ENCODE data around the gene CHST7. TPM values are rescaled to one million over a fixed set of nuclear protein-coding genes. Genes with fewer than 3 reads are reported as not detected.

CHST7 gene
- total and polyA plus RNA-seq, 10 of the 15 experiments (the other 5 are each of a cell fraction or from before 2014, with no cell fraction given) = 0.58 to 11.0 (median 5.4) TPM

DNA sequence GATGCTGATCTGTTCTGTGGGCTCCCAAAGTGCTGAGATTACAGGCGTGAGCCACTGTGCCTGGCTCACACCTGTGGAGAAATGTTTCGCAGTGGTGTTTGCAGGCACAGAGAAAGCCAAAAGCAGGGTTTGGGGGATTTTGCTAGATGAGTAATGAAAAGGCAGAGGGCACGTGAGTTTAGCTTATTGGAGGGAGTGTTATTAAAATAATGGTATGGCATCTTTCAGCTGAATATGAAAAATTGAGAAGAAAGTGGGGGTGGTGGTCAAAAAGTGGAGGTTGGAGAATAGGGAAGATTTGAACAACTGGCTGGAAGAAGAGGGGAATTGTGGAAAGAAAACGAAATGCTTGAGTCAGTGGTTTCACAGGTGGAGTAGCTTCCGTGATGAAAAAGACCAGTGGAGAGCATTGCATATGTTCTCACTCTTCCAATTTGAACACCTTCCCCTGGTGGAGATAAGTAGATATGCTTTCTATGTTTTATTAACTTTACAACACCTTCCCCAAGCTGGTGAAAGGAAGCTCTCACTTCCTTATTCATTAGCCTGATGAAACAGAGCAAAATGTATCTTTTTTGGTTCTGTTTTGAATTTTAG is 1.1 kb upstream of the CHST7 start (continued):
- TF ChIP-seq PML (IDR thresholded peaks at IDR 0.05; ENCODE audit: low read length) (no peak), NBN (IDR thresholded peaks at IDR 0.05) (peak; percentile 61; the same call in 1 of the 2 replicates), BHLHE40 (IDR thresholded peaks at IDR 0.05; ENCODE audit: borderline replicate concordance in 1 of 2, low read depth in 2 of 2, low read length in 1 of 2) (peak; percentile 82 to 87), MEF2B (IDR thresholded peaks at IDR 0.05; ENCODE audit: partially characterized antibody, poor library complexity, severe bottlenecking) (peak; percentile 40), ESRRA (IDR thresholded peaks at IDR 0.05; ENCODE audit: low read length) (no peak), ATF7 (IDR thresholded peaks at IDR 0.05; ENCODE audit: low read depth) (peak; percentile 57; the same call in 1 of the 2 replicates), SMARCA5 (IDR thresholded peaks at IDR 0.05) (0 out of 2 replicates have a peak, but pooled peaks have one; percentile 21), FOXK2 (IDR thresholded peaks at IDR 0.05) (no peak), SPI1 (IDR thresholded peaks at IDR 0.05; ENCODE audit: borderline replicate concordance, insufficient read depth, low read depth, low read length) (peak; percentile 92), SIN3A (IDR thresholded peaks at IDR 0.05; ENCODE audit: low read depth, low read length) (no peak), PAX5 (IDR thresholded peaks at IDR 0.05; ENCODE audit: borderline replicate concordance, low read depth, low read length) (no peak), IKZF2 (IDR thresholded peaks at IDR 0.05) (peak; percentile 78 to 80), NFYA (IDR thresholded peaks at IDR 0.05; ENCODE audit: borderline replicate concordance, low read depth, low read length) (no peak), EP300 (IDR thresholded peaks at IDR 0.05; ENCODE audit: borderline replicate concordance in 1 of 2, control insufficient read depth in 1 of 2, low read depth in 2 of 2, low read length in 2 of 2) (peak in 1 of 2 experiments; percentile 81; a peak in 1 of 4 replicates), NR2C2 (IDR thresholded peaks at IDR 0.05; ENCODE audit: borderline replicate concordance, control insufficient read depth, insufficient read length, low read depth) (no peak)
- TF ChIP-seq, protein P1, sequence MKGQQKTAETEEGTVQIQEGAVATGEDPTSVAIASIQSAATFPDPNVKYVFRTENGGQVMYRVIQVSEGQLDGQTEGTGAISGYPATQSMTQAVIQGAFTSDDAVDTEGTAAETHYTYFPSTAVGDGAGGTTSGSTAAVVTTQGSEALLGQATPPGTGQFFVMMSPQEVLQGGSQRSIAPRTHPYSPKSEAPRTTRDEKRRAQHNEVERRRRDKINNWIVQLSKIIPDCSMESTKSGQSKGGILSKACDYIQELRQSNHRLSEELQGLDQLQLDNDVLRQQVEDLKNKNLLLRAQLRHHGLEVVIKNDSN (IDR thresholded peaks at IDR 0.05; ENCODE audit: borderline replicate concordance, extremely low read length, insufficient read depth, low read depth, low read length) = no peak
- TF ChIP-seq, protein P2, sequence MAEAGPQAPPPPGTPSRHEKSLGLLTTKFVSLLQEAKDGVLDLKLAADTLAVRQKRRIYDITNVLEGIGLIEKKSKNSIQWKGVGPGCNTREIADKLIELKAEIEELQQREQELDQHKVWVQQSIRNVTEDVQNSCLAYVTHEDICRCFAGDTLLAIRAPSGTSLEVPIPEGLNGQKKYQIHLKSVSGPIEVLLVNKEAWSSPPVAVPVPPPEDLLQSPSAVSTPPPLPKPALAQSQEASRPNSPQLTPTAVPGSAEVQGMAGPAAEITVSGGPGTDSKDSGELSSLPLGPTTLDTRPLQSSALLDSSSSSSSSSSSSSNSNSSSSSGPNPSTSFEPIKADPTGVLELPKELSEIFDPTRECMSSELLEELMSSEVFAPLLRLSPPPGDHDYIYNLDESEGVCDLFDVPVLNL (IDR thresholded peaks at IDR 0.05; ENCODE audit: low read depth, low read length) = no peak
- TF ChIP-seq, protein P3, sequence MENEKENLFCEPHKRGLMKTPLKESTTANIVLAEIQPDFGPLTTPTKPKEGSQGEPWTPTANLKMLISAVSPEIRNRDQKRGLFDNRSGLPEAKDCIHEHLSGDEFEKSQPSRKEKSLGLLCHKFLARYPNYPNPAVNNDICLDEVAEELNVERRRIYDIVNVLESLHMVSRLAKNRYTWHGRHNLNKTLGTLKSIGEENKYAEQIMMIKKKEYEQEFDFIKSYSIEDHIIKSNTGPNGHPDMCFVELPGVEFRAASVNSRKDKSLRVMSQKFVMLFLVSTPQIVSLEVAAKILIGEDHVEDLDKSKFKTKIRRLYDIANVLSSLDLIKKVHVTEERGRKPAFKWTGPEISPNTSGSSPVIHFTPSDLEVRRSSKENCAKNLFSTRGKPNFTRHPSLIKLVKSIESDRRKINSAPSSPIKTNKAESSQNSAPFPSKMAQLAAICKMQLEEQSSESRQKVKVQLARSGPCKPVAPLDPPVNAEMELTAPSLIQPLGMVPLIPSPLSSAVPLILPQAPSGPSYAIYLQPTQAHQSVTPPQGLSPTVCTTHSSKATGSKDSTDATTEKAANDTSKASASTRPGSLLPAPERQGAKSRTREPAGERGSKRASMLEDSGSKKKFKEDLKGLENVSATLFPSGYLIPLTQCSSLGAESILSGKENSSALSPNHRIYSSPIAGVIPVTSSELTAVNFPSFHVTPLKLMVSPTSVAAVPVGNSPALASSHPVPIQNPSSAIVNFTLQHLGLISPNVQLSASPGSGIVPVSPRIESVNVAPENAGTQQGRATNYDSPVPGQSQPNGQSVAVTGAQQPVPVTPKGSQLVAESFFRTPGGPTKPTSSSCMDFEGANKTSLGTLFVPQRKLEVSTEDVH (IDR thresholded peaks at IDR 0.05; ENCODE audit: low read depth, partially characterized antibody) = no peak
- TF ChIP-seq, protein P4, sequence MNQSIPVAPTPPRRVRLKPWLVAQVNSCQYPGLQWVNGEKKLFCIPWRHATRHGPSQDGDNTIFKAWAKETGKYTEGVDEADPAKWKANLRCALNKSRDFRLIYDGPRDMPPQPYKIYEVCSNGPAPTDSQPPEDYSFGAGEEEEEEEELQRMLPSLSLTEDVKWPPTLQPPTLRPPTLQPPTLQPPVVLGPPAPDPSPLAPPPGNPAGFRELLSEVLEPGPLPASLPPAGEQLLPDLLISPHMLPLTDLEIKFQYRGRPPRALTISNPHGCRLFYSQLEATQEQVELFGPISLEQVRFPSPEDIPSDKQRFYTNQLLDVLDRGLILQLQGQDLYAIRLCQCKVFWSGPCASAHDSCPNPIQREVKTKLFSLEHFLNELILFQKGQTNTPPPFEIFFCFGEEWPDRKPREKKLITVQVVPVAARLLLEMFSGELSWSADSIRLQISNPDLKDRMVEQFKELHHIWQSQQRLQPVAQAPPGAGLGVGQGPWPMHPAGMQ (IDR thresholded peaks at IDR 0.05; ENCODE audit: borderline replicate concordance) = no peak
- TF ChIP-seq, protein P5, sequence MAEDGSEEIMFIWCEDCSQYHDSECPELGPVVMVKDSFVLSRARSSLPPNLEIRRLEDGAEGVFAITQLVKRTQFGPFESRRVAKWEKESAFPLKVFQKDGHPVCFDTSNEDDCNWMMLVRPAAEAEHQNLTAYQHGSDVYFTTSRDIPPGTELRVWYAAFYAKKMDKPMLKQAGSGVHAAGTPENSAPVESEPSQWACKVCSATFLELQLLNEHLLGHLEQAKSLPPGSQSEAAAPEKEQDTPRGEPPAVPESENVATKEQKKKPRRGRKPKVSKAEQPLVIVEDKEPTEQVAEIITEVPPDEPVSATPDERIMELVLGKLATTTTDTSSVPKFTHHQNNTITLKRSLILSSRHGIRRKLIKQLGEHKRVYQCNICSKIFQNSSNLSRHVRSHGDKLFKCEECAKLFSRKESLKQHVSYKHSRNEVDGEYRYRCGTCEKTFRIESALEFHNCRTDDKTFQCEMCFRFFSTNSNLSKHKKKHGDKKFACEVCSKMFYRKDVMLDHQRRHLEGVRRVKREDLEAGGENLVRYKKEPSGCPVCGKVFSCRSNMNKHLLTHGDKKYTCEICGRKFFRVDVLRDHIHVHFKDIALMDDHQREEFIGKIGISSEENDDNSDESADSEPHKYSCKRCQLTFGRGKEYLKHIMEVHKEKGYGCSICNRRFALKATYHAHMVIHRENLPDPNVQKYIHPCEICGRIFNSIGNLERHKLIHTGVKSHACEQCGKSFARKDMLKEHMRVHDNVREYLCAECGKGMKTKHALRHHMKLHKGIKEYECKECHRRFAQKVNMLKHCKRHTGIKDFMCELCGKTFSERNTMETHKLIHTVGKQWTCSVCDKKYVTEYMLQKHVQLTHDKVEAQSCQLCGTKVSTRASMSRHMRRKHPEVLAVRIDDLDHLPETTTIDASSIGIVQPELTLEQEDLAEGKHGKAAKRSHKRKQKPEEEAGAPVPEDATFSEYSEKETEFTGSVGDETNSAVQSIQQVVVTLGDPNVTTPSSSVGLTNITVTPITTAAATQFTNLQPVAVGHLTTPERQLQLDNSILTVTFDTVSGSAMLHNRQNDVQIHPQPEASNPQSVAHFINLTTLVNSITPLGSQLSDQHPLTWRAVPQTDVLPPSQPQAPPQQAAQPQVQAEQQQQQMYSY (CRISPR knock-in tag; IDR thresholded peaks at IDR 0.05) = no peak

Measured in GM12878 (cell line).